ENCODE data around the gene CST9L.

GRCh38 chr20:23541330-23541729 is 27.0 kb downstream of the CST9L start:
- TF ChIP-seq, protein P1, sequence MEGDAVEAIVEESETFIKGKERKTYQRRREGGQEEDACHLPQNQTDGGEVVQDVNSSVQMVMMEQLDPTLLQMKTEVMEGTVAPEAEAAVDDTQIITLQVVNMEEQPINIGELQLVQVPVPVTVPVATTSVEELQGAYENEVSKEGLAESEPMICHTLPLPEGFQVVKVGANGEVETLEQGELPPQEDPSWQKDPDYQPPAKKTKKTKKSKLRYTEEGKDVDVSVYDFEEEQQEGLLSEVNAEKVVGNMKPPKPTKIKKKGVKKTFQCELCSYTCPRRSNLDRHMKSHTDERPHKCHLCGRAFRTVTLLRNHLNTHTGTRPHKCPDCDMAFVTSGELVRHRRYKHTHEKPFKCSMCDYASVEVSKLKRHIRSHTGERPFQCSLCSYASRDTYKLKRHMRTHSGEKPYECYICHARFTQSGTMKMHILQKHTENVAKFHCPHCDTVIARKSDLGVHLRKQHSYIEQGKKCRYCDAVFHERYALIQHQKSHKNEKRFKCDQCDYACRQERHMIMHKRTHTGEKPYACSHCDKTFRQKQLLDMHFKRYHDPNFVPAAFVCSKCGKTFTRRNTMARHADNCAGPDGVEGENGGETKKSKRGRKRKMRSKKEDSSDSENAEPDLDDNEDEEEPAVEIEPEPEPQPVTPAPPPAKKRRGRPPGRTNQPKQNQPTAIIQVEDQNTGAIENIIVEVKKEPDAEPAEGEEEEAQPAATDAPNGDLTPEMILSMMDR (CRISPR knock-in tag; IDR thresholded peaks at IDR 0.05) = no peak
- TF ChIP-seq PHF21A (CRISPR knock-in tag; IDR thresholded peaks at IDR 0.05) = no peak
- no peak for TF ChIP-seq ZFP36 (IDR thresholded peaks at IDR 0.05; ENCODE audit: borderline replicate concordance, low read depth, low read length, partially characterized antibody)
- TF ChIP-seq TBX2 (CRISPR knock-in tag; IDR thresholded peaks at IDR 0.05; ENCODE audit: borderline replicate concordance) = no peak
- TF ChIP-seq KAT8 (CRISPR knock-in tag; IDR thresholded peaks at IDR 0.05) = no peak
- no peak for TF ChIP-seq EZH2 (conservative IDR thresholded peaks at IDR 0.05; ENCODE audit: low read depth, low read length)
- no peak for TF ChIP-seq ZNF12 (CRISPR knock-in tag; IDR thresholded peaks at IDR 0.05)
- TF ChIP-seq MBNL3 (CRISPR knock-in tag; conservative IDR thresholded peaks at IDR 0.05) = no peak
- TF ChIP-seq NFE2L1 (CRISPR knock-in tag; IDR thresholded peaks at IDR 0.05; ENCODE audit: borderline replicate concordance) = no peak
- no peak for TF ChIP-seq HNF1A (IDR thresholded peaks at IDR 0.05; ENCODE audit: low read depth)
- TF ChIP-seq HNF1A (CRISPR knock-in tag; IDR thresholded peaks at IDR 0.05; ENCODE audit: borderline replicate concordance) = no peak
- no peak for TF ChIP-seq SYNCRIP (IDR thresholded peaks at IDR 0.05; ENCODE audit: insufficient read depth, low read depth, low read length)
- TF ChIP-seq ZNF333 (CRISPR knock-in tag; IDR thresholded peaks at IDR 0.05; ENCODE audit: borderline replicate concordance) = no peak
